Glutamatergic neuron (in vitro differentiated cells): ENCODE data around the gene NAP1L1. TPM values are rescaled to one million over a fixed set of nuclear protein-coding genes. Genes with fewer than 3 reads are reported as not detected.
A peak's percentile ranks its signal among the peaks of the same experiment; 100 is the strongest.

Experiments used
- DNase-seq: peaks from one replicate; pipeline ENCODE4 v3.0.0; 2022
- H3K27ac Mint-ChIP-seq: one replicate; pipeline ENCODE4 v1.8.0; 2020; ENCODE audit warnings: mild to moderate bottlenecking, mixed read lengths, inconsistent platforms; ENCODE audit not compliant: unreplicated experiment
- H3K27me3 Mint-ChIP-seq: one replicate; pipeline ENCODE4 v1.8.0; 2020; ENCODE audit warnings: mild to moderate bottlenecking, moderate library complexity, mixed read lengths, inconsistent platforms; ENCODE audit not compliant: unreplicated experiment
- H3K36me3 Mint-ChIP-seq: one replicate; pipeline ENCODE4 v1.8.0; 2020; ENCODE audit warnings: mild to moderate bottlenecking, mixed read lengths, inconsistent platforms; ENCODE audit not compliant: unreplicated experiment
- H3K4me1 Mint-ChIP-seq: one replicate; pipeline ENCODE4 v1.8.0; 2020; ENCODE audit warnings: mild to moderate bottlenecking, low read depth, mixed read lengths, inconsistent platforms; ENCODE audit not compliant: unreplicated experiment
- H3K4me3 Mint-ChIP-seq: one replicate; pipeline ENCODE4 v1.8.0; 2020; ENCODE audit warnings: mild to moderate bottlenecking, mixed read lengths, inconsistent platforms; ENCODE audit not compliant: unreplicated experiment
- H3K9me3 Mint-ChIP-seq: one replicate; pipeline ENCODE4 v1.8.0; 2020; ENCODE audit warnings: mild to moderate bottlenecking, moderate library complexity, mixed read lengths, inconsistent platforms; ENCODE audit not compliant: unreplicated experiment
- CTCF ChIP-seq: fragments of 200-600 bp; sonication (generic); IDR thresholded peaks from one replicate; pipeline ENCODE4 v1.5.0; 2021; ENCODE audit not compliant: partially characterized antibody, unreplicated experiment
- long read RNA-seq: library from polyadenylated mRNA; unstranded; transcript quantifications from one replicate; pipeline ENCODE4 v2.0.0, GENCODE V29; 2020; ENCODE audit not compliant: unreplicated experiment
- total RNA-seq: library from RNA; stranded (reverse); fragmentation: NEBNext Ultra II Directional; extraction: Animal tissue kit (Norgen Biotek cat#: 25700); gene quantifications from one replicate; pipeline ENCODE4 v1.2.1, GENCODE V29; 2021; ENCODE audit not compliant: unreplicated experiment

NAP1L1 gene, protein sequence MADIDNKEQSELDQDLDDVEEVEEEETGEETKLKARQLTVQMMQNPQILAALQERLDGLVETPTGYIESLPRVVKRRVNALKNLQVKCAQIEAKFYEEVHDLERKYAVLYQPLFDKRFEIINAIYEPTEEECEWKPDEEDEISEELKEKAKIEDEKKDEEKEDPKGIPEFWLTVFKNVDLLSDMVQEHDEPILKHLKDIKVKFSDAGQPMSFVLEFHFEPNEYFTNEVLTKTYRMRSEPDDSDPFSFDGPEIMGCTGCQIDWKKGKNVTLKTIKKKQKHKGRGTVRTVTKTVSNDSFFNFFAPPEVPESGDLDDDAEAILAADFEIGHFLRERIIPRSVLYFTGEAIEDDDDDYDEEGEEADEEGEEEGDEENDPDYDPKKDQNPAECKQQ
- total RNA-seq, result 635 TPM
- long read RNA-seq, full-length matches to known transcripts, result 72 of 140 reads
- long read RNA-seq, partial matches to known transcripts, result 38 of 140 reads
- long read RNA-seq, other reads (novel, unspliced or antisense), result 30 of 140 reads

DNA sequence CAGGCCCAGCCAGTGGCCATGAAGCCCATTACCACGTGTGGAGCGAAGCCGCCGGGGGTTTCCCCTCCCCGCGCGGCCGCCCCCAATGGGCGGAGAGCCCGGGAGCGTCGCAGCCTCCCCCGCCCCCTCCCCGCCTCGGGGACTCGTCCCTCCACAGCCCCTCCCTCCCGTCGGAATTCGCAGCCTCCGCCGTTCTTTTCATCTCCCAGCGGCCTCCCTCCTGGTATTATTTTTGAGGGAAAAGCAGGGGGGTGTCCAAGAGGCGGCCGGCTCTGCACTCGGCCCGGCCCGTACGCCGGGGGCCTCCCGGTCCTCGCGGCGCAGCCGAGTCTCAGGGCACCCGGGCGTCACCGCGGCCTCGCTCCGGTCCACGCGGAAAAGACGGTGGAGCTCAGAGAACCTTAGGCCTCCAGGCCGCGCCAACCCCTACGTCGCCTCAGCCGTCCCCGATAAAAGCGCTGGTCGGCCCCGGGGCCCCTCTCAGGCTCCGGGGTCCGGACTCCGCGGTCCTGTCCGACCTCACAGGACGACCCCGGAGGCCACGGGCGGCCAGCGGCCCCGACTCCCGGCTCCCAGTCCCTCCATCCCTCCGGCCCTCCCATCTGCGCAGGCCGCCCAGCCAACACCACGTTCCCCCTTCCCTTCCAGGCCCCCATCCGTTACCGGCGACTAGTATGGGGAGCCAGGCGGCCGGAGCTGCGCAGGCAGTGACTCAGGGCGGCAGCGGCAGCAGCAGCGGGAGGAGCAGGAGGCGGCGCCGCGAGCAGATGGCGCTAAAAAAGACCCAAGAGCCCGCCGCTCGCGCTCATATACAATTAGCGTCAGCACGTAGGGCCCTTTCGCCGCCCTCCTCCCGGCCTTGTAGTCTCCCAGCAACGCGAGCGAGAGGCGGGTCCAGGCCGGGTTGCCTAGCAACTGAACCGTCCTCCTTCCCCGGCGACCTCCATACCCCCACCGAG is at the start of gene NAP1L1:
Gene NAP1L1 (minus strand): TSS at position 782 of the 959 bp plus-strand sequence. CDS start 10,466 bp downstream, outside the sequence.
- DNase-seq, result peak; percentile 97
- Mint-ChIP-seq H3K36me3 (no peaks in the 10 kb centered on the region), H3K9me3 (peaks cover 17% of the 10 kb centered on the region), H3K4me3 (peak within 1 kb of the TSS; percentile 98), H3K27ac (peak within 1 kb of the TSS; percentile 99), H3K27me3 (peaks cover 7% of the 10 kb centered on the region), H3K4me1 (peaks cover 25% of the 10 kb centered on the region)
- TF ChIP-seq CTCF, result no peak

DNA sequence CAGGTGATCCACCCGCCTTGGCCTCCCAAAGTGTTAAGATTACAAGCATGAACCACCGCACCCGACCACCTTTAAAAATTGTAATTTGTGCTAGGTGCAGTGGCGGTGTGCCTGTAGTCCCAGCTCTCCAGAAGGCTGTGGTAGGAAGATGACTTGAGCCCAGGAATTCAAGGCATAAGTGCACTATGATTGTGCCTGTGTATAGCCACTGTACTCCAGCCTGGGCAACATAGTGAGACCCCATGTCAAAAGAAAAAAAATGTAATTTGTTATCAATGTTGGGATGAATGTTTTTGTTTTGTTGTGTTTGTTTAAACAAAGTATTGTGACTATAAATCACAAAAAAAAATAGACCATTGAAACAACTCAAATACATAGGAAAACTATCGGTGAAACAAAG is 43.1 kb upstream of the NAP1L1 start:
- Mint-ChIP-seq H3K27me3 (peaks cover 2% of the 10 kb centered on the region), H3K9me3 (peaks cover 2% of the 10 kb centered on the region), H3K27ac (no peak overlapping the region), H3K4me1 (no peaks in the 10 kb centered on the region), H3K4me3 (no peak overlapping the region), H3K36me3 (no peaks in the 10 kb centered on the region)
- no peak for TF ChIP-seq CTCF
- no peak for DNase-seq

- H3K4me3 Mint-ChIP-seq, result no peak overlapping the region
- DNase-seq, result no peak
- no peaks in the 10 kb centered on the region for H3K4me1 Mint-ChIP-seq
- H3K9me3 Mint-ChIP-seq, result peaks cover 2% of the 10 kb centered on the region
- no peak for TF ChIP-seq CTCF
- peaks cover 2% of the 10 kb centered on the region for H3K27me3 Mint-ChIP-seq
- H3K27ac Mint-ChIP-seq, result no peak overlapping the region
- H3K36me3 Mint-ChIP-seq, result no peaks in the 10 kb centered on the region
Measured at GRCh38 chr12:76124456-76124855, 40.0 kb upstream of the NAP1L1 start.

DNA sequence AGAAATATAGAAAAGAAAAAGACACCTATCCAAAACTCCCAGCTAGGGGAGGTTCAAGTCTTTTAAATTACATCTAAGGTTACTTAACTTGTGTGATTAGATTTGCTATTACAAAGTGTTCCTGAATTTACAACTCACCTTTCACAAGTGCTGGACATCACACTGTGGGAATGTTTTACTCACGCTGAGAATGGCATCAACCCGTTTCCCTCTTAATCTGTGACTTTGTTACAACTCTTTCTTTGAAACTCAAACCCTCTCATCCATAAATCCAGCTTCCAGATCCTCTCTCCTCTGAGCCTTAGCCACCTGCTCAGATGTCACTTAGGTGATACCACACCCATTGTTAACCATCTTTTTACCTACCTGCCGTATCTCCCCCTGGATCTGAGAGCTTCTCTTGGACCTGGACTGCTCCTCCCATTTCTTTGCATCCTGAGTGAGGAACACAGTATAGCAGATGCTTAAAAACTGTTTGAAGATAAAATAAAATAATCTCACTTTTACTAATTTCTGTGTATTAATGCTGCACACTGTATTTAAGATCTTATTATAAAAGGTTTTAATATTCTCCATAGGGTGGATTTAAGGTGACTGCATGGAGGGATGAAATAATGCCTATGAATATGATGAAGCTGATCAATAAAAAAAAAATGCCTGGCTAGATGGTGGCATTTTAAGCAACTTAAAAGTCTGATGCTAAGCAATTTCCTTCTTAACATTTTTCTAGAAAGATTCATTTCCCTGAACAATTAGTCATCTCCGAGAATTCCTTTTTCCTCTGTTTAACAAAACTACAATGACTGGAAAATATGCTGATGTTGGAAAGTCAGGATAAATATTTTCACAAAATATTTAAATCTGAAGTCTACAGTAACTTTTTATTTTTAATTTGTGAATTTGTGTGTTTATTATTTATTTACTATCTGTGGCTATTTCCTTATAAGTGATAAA is 39.1 kb upstream of the NAP1L1 start:
- TF ChIP-seq CTCF, result no peak
- H3K36me3 Mint-ChIP-seq, result no peaks in the 10 kb centered on the region
- H3K4me3 Mint-ChIP-seq, result no peak overlapping the region
- DNase-seq, result no peak
- no peaks in the 10 kb centered on the region for H3K27me3 Mint-ChIP-seq
- peaks cover under 1% of the 10 kb centered on the region for H3K9me3 Mint-ChIP-seq
- H3K27ac Mint-ChIP-seq, result no peak overlapping the region
- H3K4me1 Mint-ChIP-seq, result no peaks in the 10 kb centered on the region
